ENCODE measurements around the gene LRRC47.
"Not testable (repeated sequence)": the region's sequence is repeated elsewhere in the genome, so short reads cannot be mapped to it uniquely, and the experiment has no call there.

LRRC47 gene

GRCh38 chr1:3816331-3817137 lies 20.2 kb upstream of the LRRC47 start:
- DNase-seq (ENCODE audit: low read depth, low spot score) = no peak

GRCh38 chr1:3814771-3815561 lies 18.7 kb upstream of the LRRC47 start:
- no peak for DNase-seq (ENCODE audit: low read depth, low spot score)

GRCh38 chr1:3814065-3814464 lies 17.8 kb upstream of the LRRC47 start:
- DNase-seq (ENCODE audit: low read depth, low spot score) = no peak

- no peak for DNase-seq (ENCODE audit: low read depth, low spot score)
Measured at GRCh38 chr1:3811595-3811911, 15.3 kb upstream of the LRRC47 start.

GRCh38 chr1:3810149-3810761 lies 14.0 kb upstream of the LRRC47 start:
- DNase-seq (ENCODE audit: low read depth, low spot score) = not testable (repeated sequence)

GRCh38 chr1:3809680-3810079 lies 13.4 kb upstream of the LRRC47 start:
- no peak for DNase-seq (ENCODE audit: low read depth, low spot score)

- no peak for DNase-seq (ENCODE audit: low read depth, low spot score)
Measured at GRCh38 chr1:3807769-3808168, 11.5 kb upstream of the LRRC47 start.

GRCh38 chr1:3805038-3805437 lies 8.7 kb upstream of the LRRC47 start:
- no peak for DNase-seq (ENCODE audit: low read depth, low spot score)

- DNase-seq (ENCODE audit: low read depth, low spot score) = not testable (repeated sequence)
Measured at GRCh38 chr1:3804627-3804944, 8.3 kb upstream of the LRRC47 start.

- no peak for DNase-seq (ENCODE audit: low read depth, low spot score)
Measured at GRCh38 chr1:3803905-3804626, 7.8 kb upstream of the LRRC47 start.

- not testable (repeated sequence) for DNase-seq (ENCODE audit: low read depth, low spot score)
Measured at GRCh38 chr1:3800795-3801194, 4.5 kb upstream of the LRRC47 start.

GRCh38 chr1:3799976-3800685 lies 3.8 kb upstream of the LRRC47 start:
- DNase-seq (ENCODE audit: low read depth, low spot score) = no peak

- no peak for DNase-seq (ENCODE audit: low read depth, low spot score)
Measured at GRCh38 chr1:3795453-3796214, 664 bp downstream of the LRRC47 start.

- DNase-seq (ENCODE audit: low read depth, low spot score) = no peak
Measured at GRCh38 chr1:3790952-3791351, 5.3 kb downstream of the LRRC47 start.

GRCh38 chr1:3790500-3790923 lies 5.8 kb downstream of the LRRC47 start:
- no peak for DNase-seq (ENCODE audit: low read depth, low spot score)

- DNase-seq (ENCODE audit: low read depth, low spot score) = no peak
Measured at GRCh38 chr1:3789421-3790300, 6.6 kb downstream of the LRRC47 start.

GRCh38 chr1:3788756-3789420 lies 7.4 kb downstream of the LRRC47 start:
- no peak for DNase-seq (ENCODE audit: low read depth, low spot score)

- no peak for DNase-seq (ENCODE audit: low read depth, low spot score)
Measured at GRCh38 chr1:3787745-3788605, 8.3 kb downstream of the LRRC47 start.
